ENCODE data around the gene GIGYF1.

DNA sequence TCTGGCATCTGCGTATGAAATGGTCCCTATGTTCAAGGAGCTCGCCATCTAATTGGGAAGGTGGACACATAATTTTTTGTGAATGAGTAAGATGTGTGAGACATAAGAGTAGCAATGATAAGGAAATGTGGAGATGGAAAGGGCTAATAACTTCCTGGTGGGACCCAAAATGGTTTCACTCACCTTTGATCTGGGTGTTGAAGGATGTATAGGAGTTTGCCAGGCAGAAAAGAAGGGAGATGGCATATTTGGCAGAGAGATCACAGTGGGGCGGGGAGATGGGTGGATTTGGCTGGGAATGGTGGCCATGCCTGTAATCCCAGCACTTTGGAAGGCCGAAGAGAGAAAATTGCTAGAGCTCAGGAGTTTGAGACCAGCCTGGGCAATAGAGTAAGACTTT is 16.4 kb upstream of the GIGYF1 start:
- TF ChIP-seq CTCF (IDR thresholded peaks at IDR 0.05) = no peak
- TF ChIP-seq POLR2A (IDR thresholded peaks at IDR 0.05) = no peak
